HG03565 (cell line): ENCODE measurements around the gene PARVA.
"Not testable (repeated sequence)": the region's sequence is repeated elsewhere in the genome, so short reads cannot be mapped to it uniquely, and the experiment has no call there.

Source experiments
- ATAC-seq: cut with Tn5 transposase; IDR thresholded peaks from one replicate; pipeline ENCODE4 v1.9.1; 2021; ENCODE audit warnings: mild to moderate bottlenecking, moderate library complexity; ENCODE audit not compliant: unreplicated experiment

PARVA gene

GRCh38 chr11:12496181-12497025, 119.0 kb downstream of the PARVA start:
- no peak for ATAC-seq

GRCh38 chr11:12497431-12497830, 120.1 kb downstream of the PARVA start:
- ATAC-seq = no peak

GRCh38 chr11:12499071-12499470, 121.7 kb downstream of the PARVA start:
- no peak for ATAC-seq

GRCh38 chr11:12502046-12502445, 124.7 kb downstream of the PARVA start:
- no peak for ATAC-seq

GRCh38 chr11:12503039-12503484, 125.7 kb downstream of the PARVA start:
- ATAC-seq = no peak

- ATAC-seq = no peak
Measured at GRCh38 chr11:12503886-12504285, 126.5 kb downstream of the PARVA start.

GRCh38 chr11:12505183-12505582, 127.8 kb downstream of the PARVA start:
- ATAC-seq = no peak

- no peak for ATAC-seq
Measured at GRCh38 chr11:12506404-12506921, 129.1 kb downstream of the PARVA start.

GRCh38 chr11:12507391-12507790, 130.0 kb downstream of the PARVA start:
- ATAC-seq = no peak

GRCh38 chr11:12508151-12508751, 130.9 kb downstream of the PARVA start:
- ATAC-seq = no peak

- no peak for ATAC-seq
Measured at GRCh38 chr11:12509371-12509770, 132.0 kb downstream of the PARVA start.

- ATAC-seq = no peak
Measured at GRCh38 chr11:12512132-12512531, 134.8 kb downstream of the PARVA start.

GRCh38 chr11:12512826-12513395, 135.5 kb downstream of the PARVA start:
- no peak for ATAC-seq

GRCh38 chr11:12516387-12517105, 139.2 kb downstream of the PARVA start:
- ATAC-seq = no peak

- no peak for ATAC-seq
Measured at GRCh38 chr11:12517306-12517705, 139.9 kb downstream of the PARVA start.

- ATAC-seq = no peak
Measured at GRCh38 chr11:12517741-12518140, 140.4 kb downstream of the PARVA start.

GRCh38 chr11:12518606-12519385, 141.4 kb downstream of the PARVA start:
- ATAC-seq = no peak

- no peak for ATAC-seq
Measured at GRCh38 chr11:12520054-12520453, 142.7 kb downstream of the PARVA start.

GRCh38 chr11:12520576-12520975, 143.2 kb downstream of the PARVA start:
- not testable (repeated sequence) for ATAC-seq

GRCh38 chr11:12523180-12523924, 146.0 kb downstream of the PARVA start:
- no peak for ATAC-seq
